ENCODE data around the gene DNAH10.

GRCh38 chr12:123976227-123976826, 214.2 kb downstream of the DNAH10 start:
- TF ChIP-seq CTCF (IDR thresholded peaks at IDR 0.05; ENCODE audit: insufficient read depth, low read depth, low read length) (no peak), EZH2 (IDR thresholded peaks at IDR 0.05; ENCODE audit: insufficient read depth, low read length) (no peak)

Measured in astrocyte (in vitro differentiated cells and primary cell).